Upper lobe of left lung (tissue), 4 donors: ENCODE results near the gene C6orf136.

Experiments
- POLR2AphosphoS5 ChIP-seq, 2 donors: sonication (generic); formaldehyde crosslinking; IDR thresholded peaks; one replicate each; pipeline ENCODE4 v1.5.1; 2017; ENCODE audit warnings: antibody characterized with exemption in 2 of 2
- TF ChIP-seq, protein P1 (sequence below), 6 experiments: fragments of 450-650 bp in 4 of 6; fragments of 200-600 bp in 2 of 6; sonication (generic) in 2 of 6; IDR thresholded peaks; one replicate each; pipeline ENCODE4 v1.5.1; 2016 to 2019; ENCODE audit warnings: antibody characterized with exemption in 6 of 6

GRCh38 chr6:30615219-30615957 is 31.5 kb upstream of the C6orf136 start:
- TF ChIP-seq POLR2AphosphoS5 (IDR thresholded peaks at IDR 0.05) = no peak
- TF ChIP-seq, protein P1, sequence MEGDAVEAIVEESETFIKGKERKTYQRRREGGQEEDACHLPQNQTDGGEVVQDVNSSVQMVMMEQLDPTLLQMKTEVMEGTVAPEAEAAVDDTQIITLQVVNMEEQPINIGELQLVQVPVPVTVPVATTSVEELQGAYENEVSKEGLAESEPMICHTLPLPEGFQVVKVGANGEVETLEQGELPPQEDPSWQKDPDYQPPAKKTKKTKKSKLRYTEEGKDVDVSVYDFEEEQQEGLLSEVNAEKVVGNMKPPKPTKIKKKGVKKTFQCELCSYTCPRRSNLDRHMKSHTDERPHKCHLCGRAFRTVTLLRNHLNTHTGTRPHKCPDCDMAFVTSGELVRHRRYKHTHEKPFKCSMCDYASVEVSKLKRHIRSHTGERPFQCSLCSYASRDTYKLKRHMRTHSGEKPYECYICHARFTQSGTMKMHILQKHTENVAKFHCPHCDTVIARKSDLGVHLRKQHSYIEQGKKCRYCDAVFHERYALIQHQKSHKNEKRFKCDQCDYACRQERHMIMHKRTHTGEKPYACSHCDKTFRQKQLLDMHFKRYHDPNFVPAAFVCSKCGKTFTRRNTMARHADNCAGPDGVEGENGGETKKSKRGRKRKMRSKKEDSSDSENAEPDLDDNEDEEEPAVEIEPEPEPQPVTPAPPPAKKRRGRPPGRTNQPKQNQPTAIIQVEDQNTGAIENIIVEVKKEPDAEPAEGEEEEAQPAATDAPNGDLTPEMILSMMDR (IDR thresholded peaks at IDR 0.05) = no peak
